ENCODE data around the gene CROT.

Gene CROT

DNA sequence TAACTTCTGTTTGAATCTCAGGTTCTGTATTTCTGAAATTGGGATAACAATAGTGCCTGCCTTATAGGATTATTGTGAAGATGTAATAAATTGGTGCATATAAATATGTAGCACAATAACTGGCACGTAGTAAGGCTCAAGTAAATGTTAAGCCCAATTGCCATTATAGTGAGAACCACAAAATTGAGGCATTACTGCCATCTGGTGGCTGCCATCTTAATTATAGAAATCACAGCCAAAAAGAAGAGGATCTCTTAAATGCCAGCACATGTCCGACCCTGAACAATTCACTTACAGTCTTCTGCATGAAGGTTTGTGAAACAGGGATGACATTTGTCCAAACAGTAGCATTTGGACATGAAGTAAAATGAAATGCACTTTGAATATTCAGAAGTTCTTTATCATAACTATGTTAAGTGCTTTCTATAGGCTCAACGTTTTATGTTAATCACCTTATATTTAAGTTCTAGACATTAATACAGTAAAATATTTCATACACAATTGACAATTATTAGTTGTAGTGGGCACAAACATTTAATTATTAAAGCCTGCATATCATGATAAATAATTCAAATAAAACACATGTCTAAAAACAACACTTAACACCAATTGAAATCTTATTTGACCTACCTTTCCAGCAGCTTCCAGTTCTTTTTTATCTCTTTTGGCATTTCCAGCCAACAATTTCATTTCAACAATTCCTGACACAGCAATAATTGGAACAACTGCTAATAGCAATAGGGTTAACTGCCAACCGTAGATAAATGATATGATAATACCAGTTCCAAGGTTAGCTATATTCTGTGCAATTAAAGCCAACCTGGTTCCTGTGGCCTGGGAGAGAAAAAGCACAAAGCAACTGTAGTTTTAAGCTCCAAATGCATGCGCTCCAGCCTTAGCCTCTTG, 71.5 kb downstream of the CROT start:
- DNase-seq, result peak; percentile 71

DNA sequence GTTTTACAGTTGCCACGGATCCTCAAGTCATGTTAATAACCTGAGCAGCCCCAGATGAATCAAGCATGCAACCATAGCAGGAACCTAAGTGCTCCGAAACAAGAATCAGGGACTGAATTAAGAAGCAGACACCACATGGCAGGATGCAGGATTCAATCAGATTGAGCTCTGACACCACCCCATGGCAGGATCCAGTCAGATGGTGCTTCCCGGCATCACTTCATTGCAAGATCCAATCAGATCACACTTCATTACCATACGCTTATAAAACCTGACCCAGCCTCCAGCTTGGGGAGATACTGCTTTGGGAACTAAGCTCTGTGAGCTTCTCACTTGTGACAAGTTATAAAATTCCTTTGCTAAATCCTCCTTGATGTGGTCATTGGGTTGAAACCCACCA, 74.7 kb downstream of the CROT start:
- no peak for DNase-seq

DNA sequence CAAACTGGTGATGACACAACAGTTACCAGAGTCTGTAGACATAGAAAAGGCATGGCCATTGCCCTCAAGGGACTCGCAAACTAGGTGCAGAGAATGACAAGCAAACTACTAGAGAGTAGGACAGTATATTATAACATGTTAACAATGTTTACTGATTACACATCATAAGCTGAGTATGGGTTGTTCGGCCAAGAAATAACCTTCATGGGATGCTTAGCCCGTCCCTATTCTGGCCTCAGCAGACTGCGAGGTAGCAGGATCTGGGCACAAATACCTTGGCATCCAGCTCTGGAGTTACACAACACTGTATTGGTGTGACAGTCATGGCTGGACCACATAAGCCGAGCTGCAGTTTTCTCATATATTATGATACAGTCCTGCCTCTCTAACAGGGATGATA, 78.6 kb downstream of the CROT start:
- no peak for DNase-seq

DNA sequence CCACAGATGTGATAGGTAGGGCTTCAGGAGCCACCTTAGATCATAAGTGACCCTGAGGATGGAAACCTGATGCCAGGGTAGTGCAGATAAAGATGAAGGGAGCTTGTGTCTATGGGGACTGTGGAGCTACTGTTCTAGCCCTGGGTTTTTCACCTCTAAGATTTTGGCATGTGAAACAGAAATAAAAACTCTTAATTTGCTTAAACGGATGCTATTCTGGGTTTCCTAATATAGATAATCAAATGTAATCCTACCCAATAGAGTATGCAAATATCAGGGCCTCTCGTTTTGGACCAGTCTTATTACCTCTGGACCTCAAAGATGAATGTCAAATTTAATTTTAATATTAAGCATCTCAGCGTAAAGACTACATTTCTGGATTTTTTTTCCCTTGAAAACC, 80.7 kb downstream of the CROT start:
- DNase-seq, result no peak

DNA sequence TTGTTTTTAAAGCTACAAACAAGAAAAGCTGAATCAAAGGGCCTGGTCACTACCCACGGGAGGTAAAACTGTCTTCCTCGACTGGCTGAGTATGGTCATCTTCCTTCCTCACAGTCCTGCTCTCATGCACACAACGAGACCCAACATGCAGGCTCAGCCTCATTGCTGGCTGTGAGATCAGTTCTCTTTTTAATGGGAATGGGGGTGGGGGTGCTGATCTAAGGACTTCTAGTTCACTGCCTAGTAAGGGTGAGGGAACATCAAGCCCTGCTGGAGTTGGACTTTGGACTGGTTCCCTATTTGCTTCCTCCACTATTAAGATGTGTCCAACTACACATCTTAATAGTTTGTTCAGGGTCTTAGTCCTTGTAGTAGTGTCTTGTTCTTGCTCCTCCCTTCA, 81.8 kb downstream of the CROT start:
- no peak for DNase-seq

DNA sequence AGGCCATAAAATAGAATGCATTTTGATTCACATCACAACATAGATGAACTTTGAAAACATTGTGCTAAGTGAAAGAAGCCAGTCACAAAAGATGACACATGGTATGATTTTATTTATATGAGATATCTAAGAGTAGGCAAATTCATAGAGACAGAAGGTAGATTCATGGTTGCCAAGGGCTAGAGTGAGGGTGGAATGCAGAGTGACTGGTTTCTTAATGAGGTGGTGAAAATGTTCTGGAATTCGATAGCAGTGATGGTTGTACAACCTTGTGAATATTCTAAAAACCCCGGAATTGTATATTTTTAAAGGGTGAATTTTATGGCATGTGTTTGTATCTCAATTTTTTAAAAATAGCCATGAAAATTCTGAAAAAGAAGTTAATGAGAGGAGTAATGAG, 87.1 kb downstream of the CROT start:
- DNase-seq, result no peak

DNA sequence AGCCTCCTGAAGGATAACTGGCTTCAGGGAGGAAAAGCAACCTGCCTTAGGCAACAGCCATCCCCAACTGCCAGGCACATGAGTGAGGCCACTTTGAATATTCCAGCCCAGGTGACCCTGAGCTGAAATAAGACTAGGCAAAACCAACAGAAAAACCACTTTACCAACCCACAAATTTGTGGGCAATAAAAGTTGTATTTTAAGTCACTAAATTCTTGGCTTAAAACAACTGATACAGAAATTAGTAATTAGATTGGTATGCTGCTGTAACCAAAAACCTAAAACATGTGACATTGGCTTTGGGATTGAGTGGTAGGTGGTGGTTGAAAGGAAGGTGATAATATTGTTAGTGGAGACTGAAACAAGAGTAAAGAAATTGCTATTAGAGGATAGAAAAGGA, 90.1 kb downstream of the CROT start:
- peak; percentile 4 for DNase-seq

DNA sequence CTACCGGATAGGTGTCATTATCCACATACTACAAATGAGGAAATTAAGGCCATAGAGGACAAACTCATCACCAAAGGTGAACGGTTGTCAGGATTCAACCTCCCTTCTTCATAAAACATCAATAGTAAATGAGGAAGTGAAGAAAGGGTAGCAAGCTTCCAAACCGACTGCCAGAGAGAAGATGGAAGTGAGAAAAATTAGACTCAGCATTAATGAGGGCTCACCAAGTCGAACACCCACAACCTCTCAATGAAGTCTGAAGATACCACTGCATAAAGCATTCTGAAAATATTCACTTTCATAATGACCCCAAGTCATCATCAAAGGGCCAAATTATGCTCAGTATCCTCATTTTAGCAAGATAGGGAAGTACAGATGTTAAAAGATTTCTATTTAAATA, 100.4 kb downstream of the CROT start:
- no peak for DNase-seq

DNA sequence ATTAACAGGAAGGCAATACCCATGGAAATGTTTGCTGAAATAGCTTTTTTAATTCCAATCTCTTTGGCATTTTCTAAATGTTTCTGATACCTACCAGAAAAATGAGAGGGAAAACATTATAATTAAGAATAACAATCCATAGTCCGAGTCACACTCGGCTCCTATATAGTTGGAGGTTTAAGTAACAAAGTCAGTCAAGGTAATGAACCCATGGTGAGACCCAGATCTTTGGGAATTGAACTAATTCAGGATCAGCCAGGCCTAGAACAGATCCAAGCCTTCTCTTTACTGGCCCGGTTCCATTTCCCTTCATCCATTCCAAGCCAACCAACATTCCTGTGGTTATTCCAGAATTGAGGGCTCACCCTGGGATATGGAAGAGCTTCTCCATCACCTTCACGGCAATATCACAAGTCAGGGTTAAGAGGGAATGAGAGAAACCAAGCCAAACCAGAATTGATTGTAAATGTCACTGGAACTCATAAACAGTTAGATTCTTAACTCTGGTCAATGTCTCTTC, 101.7 kb downstream of the CROT start:
- no peak for DNase-seq

DNA sequence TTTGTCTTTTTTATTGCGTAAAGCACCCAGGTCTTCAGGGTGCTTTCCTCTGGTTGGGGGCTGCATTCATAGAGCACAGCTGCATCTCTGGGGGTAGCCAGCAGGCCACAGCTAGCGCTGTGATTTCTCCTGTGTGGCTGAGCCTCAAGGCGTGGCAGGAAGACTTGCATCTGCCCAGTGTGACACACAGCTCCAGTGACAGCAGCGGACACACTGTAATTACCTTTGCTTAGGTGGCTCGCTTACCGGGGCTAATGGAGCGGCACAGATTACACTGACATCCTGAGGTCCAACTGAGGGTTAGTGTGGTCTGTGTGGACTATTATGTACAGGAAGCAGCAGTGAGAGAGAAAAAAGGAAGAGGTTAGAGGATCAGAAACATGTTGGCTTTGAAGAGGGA, 102.9 kb downstream of the CROT start:
- no peak for DNase-seq
